Measurements from ENCODE around the gene MYL6.

DNA sequence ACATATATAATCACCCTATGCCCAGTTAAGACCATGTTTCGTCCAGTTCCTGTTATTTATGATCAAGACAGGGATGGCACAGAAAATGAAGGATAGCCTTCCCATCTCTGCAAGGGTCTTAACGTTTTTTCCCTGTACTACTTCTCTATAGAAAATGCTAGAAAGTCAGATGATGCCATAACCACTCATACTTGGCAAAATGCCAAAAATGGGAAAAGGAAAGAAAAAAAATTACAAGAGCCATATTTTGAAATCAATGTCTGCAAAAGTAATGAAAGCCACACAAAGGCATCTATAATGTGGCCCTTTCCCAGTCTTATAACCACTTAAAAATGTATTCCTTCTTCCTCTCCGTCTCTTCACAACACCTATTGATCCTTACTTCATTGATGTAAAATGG, 7.6 kb upstream of the MYL6 start:
- TF ChIP-seq, protein P1, sequence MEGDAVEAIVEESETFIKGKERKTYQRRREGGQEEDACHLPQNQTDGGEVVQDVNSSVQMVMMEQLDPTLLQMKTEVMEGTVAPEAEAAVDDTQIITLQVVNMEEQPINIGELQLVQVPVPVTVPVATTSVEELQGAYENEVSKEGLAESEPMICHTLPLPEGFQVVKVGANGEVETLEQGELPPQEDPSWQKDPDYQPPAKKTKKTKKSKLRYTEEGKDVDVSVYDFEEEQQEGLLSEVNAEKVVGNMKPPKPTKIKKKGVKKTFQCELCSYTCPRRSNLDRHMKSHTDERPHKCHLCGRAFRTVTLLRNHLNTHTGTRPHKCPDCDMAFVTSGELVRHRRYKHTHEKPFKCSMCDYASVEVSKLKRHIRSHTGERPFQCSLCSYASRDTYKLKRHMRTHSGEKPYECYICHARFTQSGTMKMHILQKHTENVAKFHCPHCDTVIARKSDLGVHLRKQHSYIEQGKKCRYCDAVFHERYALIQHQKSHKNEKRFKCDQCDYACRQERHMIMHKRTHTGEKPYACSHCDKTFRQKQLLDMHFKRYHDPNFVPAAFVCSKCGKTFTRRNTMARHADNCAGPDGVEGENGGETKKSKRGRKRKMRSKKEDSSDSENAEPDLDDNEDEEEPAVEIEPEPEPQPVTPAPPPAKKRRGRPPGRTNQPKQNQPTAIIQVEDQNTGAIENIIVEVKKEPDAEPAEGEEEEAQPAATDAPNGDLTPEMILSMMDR (IDR thresholded peaks at IDR 0.05) = no peak
- TF ChIP-seq POLR2A (IDR thresholded peaks at IDR 0.05) = no peak

All from breast epithelium (tissue), 3 donors.